Activated T-cell treated with anti-CD3 and anti-CD28 coated beads for 24 hours (primary cell): ENCODE measurements around the gene MAST4.

Experiments used
- DNase-seq: peaks from one replicate; pipeline ENCODE4 v3.0.0-alpha.2; 2020; ENCODE audit warnings: low read depth

The MAST4 gene

GRCh38 chr5:67021031-67021430 lies 424.8 kb downstream of the MAST4 start:
- no peak for DNase-seq

GRCh38 chr5:67021521-67021920 lies 425.3 kb downstream of the MAST4 start:
- no peak for DNase-seq

- no peak for DNase-seq
These were observed 425.8 kb downstream of the MAST4 start for GRCh38 chr5:67021962-67022361.

GRCh38 chr5:67025457-67025856 lies 429.3 kb downstream of the MAST4 start:
- DNase-seq: no peak

GRCh38 chr5:67026278-67026677 lies 430.1 kb downstream of the MAST4 start:
- no peak for DNase-seq

GRCh38 chr5:67027171-67027570 lies 431.0 kb downstream of the MAST4 start:
- DNase-seq: no peak

GRCh38 chr5:67028371-67028770 lies 432.2 kb downstream of the MAST4 start:
- DNase-seq: no peak

GRCh38 chr5:67028941-67029340 lies 432.7 kb downstream of the MAST4 start:
- no peak for DNase-seq

GRCh38 chr5:67029481-67029880 lies 433.3 kb downstream of the MAST4 start:
- DNase-seq: no peak

- no peak for DNase-seq
These were observed 434.3 kb downstream of the MAST4 start for GRCh38 chr5:67030289-67031056.

- no peak for DNase-seq
These were observed 434.9 kb downstream of the MAST4 start for GRCh38 chr5:67031057-67031443.

- no peak for DNase-seq
These were observed 435.5 kb downstream of the MAST4 start for GRCh38 chr5:67031692-67032091.

GRCh38 chr5:67032921-67033664 lies 436.9 kb downstream of the MAST4 start:
- DNase-seq: no peak

- DNase-seq: no peak
These were observed 437.9 kb downstream of the MAST4 start for GRCh38 chr5:67033880-67034651.

- no peak for DNase-seq
These were observed 439.0 kb downstream of the MAST4 start for GRCh38 chr5:67035098-67035740.

- no peak for DNase-seq
These were observed 441.0 kb downstream of the MAST4 start for GRCh38 chr5:67037171-67037570.

GRCh38 chr5:67038817-67039603 lies 442.8 kb downstream of the MAST4 start:
- no peak for DNase-seq

- no peak for DNase-seq
These were observed 446.2 kb downstream of the MAST4 start for GRCh38 chr5:67042176-67043003.

- DNase-seq: no peak
These were observed 447.8 kb downstream of the MAST4 start for GRCh38 chr5:67043796-67044511.
